GM23248 (cell line): ENCODE results near the gene ZNF519. TPM values are rescaled to one million over a fixed set of nuclear protein-coding genes. Genes with fewer than 3 reads are reported as not detected.
A peak's percentile ranks its signal among the peaks of the same experiment; 100 is the strongest.
"Not testable (repeated sequence)": the region's sequence is repeated elsewhere in the genome, so short reads cannot be mapped to it uniquely, and the experiment has no call there.

Experiments
- DNase-seq: peaks from one replicate; pipeline ENCODE4 v3.0.0-alpha.2; 2015
- H2AFZ ChIP-seq: fragments of 200-600 bp; sonication (generic); 2 replicates; pipeline ENCODE4 v1.6.1; 2016; ENCODE audit warnings: antibody characterized with exemption
- H3F3A ChIP-seq: fragments of 200-600 bp; sonication (generic); 2 replicates; pipeline ENCODE4 v1.6.1; 2016; ENCODE audit warnings: mild to moderate bottlenecking, antibody characterized with exemption, mixed run types; ENCODE audit not compliant: insufficient read depth
- H3K27ac ChIP-seq: fragments of 200-600 bp; sonication (generic); 2 replicates; pipeline ENCODE4 v1.5.1; 2016; ENCODE audit warnings: mild to moderate bottlenecking
- H3K27me3 ChIP-seq: fragments of 200-600 bp; sonication (generic); replicated peaks from 2 replicates; pipeline ENCODE4 v1.6.1; 2016; ENCODE audit warnings: mild to moderate bottlenecking; ENCODE audit not compliant: insufficient read depth
- H3K36me3 ChIP-seq: fragments of 200-600 bp; sonication (generic); 2 replicates; pipeline ENCODE4 v1.6.1; 2016; ENCODE audit warnings: low read depth, mild to moderate bottlenecking
- H3K4me1 ChIP-seq: fragments of 200-600 bp; sonication (generic); 2 replicates; pipeline ENCODE4 v1.6.1; 2016; ENCODE audit warnings: mild to moderate bottlenecking; ENCODE audit not compliant: insufficient read depth
- H3K4me2 ChIP-seq: fragments of 200-600 bp; sonication (generic); one replicate; pipeline ENCODE4 v1.6.1; 2016; ENCODE audit warnings: mild to moderate bottlenecking; ENCODE audit not compliant: unreplicated experiment
- H3K4me3 ChIP-seq: fragments of 200-600 bp; sonication (generic); 2 replicates; pipeline ENCODE4 v1.5.1; 2016; ENCODE audit warnings: mild to moderate bottlenecking
- H3K79me2 ChIP-seq: fragments of 200-600 bp; sonication (generic); 2 replicates; pipeline ENCODE4 v1.6.1; 2016; ENCODE audit warnings: mild to moderate bottlenecking; ENCODE audit not compliant: insufficient read depth
- H3K9ac ChIP-seq: fragments of 200-600 bp; sonication (generic); 2 replicates; pipeline ENCODE4 v1.6.1; 2016; ENCODE audit warnings: mild to moderate bottlenecking
- H3K9me2 ChIP-seq: fragments of 200-600 bp; sonication (generic); 2 replicates; pipeline ENCODE4 v1.6.1; 2016; ENCODE audit warnings: mixed run types, mild to moderate bottlenecking, moderate library complexity; ENCODE audit not compliant: insufficient read depth
- H3K9me3 ChIP-seq: fragments of 200-600 bp; sonication (generic); one replicate; pipeline ENCODE4 v1.6.1; 2017; ENCODE audit warnings: low read depth
- H4K20me1 ChIP-seq: fragments of 200-600 bp; sonication (generic); 2 replicates; pipeline ENCODE4 v1.6.0; 2016; ENCODE audit not compliant: insufficient read depth
- EZH2 ChIP-seq: fragments of 200-600 bp; sonication (generic); IDR thresholded peaks from 2 replicates; pipeline ENCODE4 v1.6.1; 2018; ENCODE audit warnings: antibody characterized with exemption, mild to moderate bottlenecking; ENCODE audit not compliant: insufficient read depth, poor library complexity, severe bottlenecking
- EZH2phosphoT487 ChIP-seq: fragments of 200-600 bp; sonication (generic); IDR thresholded peaks from 2 replicates; pipeline ENCODE4 v1.6.1; 2018; ENCODE audit warnings: antibody characterized with exemption, moderate library complexity, mild to moderate bottlenecking, low read depth; ENCODE audit not compliant: insufficient read depth
- WGBS, 2 experiments: methylation state at CpG; one replicate each; pipeline ENCODE4 v1.1.6; 2015 to 2017; ENCODE audit warnings: low lambda C conversion rate in 2 of 2, low coverage in 1 of 2; ENCODE audit errors: missing lambda C conversion rate in 2 of 2; 5-methylcytosine and 5-hydroxymethylcytosine counted together
- in situ Hi-C: fragments of 300-500 bp; cut with MboI; formaldehyde crosslinking; loops from 2 replicates; pipeline ENCODE4 v1.15.0; 2020
- polyA plus RNA-seq: library from polyadenylated mRNA; unstranded; fragments of >200 nt; fragmentation: Nextera tagmentation; extraction: Ambion mirVana; gene quantifications from 2 replicates; pipeline ENCODE4 v1.2.1, GENCODE V29; 2016
- total RNA-seq: library from RNA; depleted of rRNA; stranded (reverse); fragments of >200 nt; shearing (Covaris generic); gene quantifications from 2 replicates; pipeline ENCODE4 v1.2.3, GENCODE V29; 2014

ZNF519 gene
- total and polyA plus RNA-seq, 2 experiments from 2014 or later: 1.1 to 2.1 TPM

DNA sequence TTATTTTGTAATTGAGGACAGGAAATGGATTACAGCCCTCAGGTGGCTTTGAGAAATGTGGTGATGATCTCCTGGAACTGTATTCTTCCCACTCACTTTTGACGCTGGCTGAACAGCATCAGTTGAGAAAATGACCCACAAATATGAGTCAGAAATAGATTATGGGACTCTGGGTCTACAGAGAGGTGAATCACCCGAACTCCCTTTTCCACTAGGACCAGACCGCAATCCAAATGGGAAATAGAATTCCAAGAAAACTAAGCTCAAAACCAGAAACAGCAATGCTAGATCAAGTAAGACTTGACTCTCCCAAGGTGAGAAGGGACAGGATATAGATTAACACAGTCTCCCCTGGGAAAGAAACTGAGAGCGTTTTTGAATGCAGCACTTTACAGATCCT lies 5.7 kb upstream of the ZNF519 start:
- H3K4me2 ChIP-seq, H3K79me2 ChIP-seq, H3K9me2 ChIP-seq, H3K9ac ChIP-seq, H3F3A ChIP-seq, H2AFZ ChIP-seq, H3K27ac ChIP-seq, H3K9me3 ChIP-seq, H3K4me3 ChIP-seq, H3K36me3 ChIP-seq, H3K27me3 ChIP-seq, in situ Hi-C loops, H4K20me1 ChIP-seq, H3K4me1 ChIP-seq: not testable (repeated sequence)
- peak; percentile 10 for DNase-seq
- WGBS, 2 experiments: 49 to 61% methylated on average over 4 of the region's 4 CpGs

DNA sequence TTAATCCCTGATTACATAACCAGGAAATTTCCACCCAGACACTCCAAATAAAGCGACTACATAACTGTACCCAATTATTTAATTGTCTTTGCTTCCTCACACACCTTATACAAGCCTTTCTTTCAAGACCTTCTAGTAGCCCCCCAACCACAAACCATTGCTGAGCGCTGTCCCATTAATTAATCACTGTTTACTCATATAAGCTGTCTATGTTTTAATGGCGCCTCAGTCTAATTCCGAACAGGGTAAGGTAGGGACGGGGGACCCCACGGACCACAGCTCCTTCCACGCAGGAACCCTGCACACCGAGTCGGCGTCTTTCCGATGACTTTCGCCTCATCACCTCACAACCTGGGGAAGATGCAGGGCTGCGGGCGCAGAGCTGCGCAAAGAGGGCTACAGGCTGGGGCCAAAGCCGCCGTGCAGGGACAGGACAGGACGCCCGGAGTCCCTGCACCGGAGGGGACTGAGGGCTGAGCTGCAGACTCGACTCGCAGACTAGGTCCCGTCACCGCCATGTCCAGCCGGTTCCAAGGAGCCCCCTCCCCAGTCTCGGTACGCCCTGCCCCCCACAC lies 452 bp downstream of the ZNF519 start:
- 2 to 3% methylated on average over 11 to 24 of the region's 27 CpGs for WGBS, 2 experiments
- H3K27me3 ChIP-seq, in situ Hi-C loops, H4K20me1 ChIP-seq, H3K27ac ChIP-seq, H3K79me2 ChIP-seq, H3F3A ChIP-seq, H3K36me3 ChIP-seq, H3K9me3 ChIP-seq, H3K9me2 ChIP-seq, H3K4me1 ChIP-seq: not testable (repeated sequence)
- peak overlapping the region; percentile 85 for H3K9ac ChIP-seq
- H2AFZ ChIP-seq: peak overlapping the region; percentile 97
- H3K4me2 ChIP-seq: peak overlapping the region; percentile 80
- DNase-seq: peak; percentile 19
- peak overlapping the region; percentile 96 for H3K4me3 ChIP-seq

DNA sequence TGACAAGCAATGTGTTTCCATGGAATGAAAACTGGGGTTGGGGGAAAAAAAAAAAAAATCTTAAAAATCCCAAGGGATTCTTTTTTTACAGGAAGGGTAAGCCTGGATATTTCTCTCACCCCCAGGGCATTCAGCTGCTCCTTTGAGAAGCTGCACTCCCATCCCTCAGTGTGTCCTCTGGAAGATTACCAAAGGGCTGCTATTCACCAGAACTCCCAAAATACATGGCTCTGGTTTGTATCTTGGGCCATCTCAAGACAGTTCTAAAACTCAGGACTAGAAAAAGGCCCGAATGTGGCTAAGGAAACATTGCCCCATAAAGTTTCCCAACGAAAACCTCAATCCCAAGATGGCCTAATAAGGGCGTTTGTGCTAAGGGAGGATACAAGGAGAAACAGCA lies 1.4 kb downstream of the ZNF519 start:
- H3K4me1 ChIP-seq, H3K4me2 ChIP-seq, H3K9ac ChIP-seq, H3F3A ChIP-seq, in situ Hi-C loops, H3K9me3 ChIP-seq, H3K79me2 ChIP-seq, H4K20me1 ChIP-seq, H3K9me2 ChIP-seq, H3K27me3 ChIP-seq, H3K36me3 ChIP-seq, H3K27ac ChIP-seq: not testable (repeated sequence)
- Histone ChIP-seq H2AFZ (peak overlapping the region; percentile 97), H3K4me3 (peak overlapping the region; percentile 96; the same call in 1 of the 2 replicates)
- DNase-seq: peak; percentile 0
- WGBS, 2 experiments: 5 to 7% methylated on average over 3 of the region's 3 CpGs

DNA sequence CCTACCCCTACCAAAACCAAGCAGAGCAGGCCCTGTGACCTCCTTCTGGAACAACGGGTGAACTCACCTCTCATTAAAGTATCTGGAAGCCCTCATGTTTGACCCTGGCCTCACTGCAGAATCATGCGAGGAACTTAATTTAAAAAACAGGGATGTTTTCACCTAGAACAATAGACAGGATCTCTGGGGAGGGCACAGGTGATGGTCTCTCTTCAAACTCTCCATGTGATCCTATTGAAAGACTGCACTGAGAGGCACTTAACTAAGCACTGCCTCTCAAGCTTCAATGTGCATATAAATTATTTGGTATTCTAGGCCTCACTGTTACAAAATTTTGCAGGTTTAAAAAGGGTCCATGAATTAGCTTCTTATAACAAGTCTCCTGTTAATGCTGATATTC lies 7.5 kb downstream of the ZNF519 start:
- WGBS, 2 experiments: 63 to 70% methylated on average over 2 of the region's 2 CpGs
- Histone ChIP-seq H2AFZ (no peak overlapping the region), H3K36me3 (no peaks in the 10 kb centered on the region), H3K4me3 (no peak overlapping the region), H3K4me1 (no peaks in the 10 kb centered on the region), H3K27ac (no peak overlapping the region), H3K27me3 (no peaks in the 10 kb centered on the region), H3K9ac (no peak overlapping the region), H3K9me3 (no peaks in the 10 kb centered on the region), H3F3A (no peaks in the 10 kb centered on the region), H3K79me2 (no peaks in the 10 kb centered on the region), H3K4me2 (no peak overlapping the region), H3K9me2 (no peaks in the 10 kb centered on the region; the same call in 1 of the 2 replicates), H4K20me1 (no peaks in the 10 kb centered on the region)
- in situ Hi-C loops: no loop called here
- TF ChIP-seq EZH2phosphoT487: no peak
- no peak for TF ChIP-seq EZH2
- DNase-seq: no peak

DNA sequence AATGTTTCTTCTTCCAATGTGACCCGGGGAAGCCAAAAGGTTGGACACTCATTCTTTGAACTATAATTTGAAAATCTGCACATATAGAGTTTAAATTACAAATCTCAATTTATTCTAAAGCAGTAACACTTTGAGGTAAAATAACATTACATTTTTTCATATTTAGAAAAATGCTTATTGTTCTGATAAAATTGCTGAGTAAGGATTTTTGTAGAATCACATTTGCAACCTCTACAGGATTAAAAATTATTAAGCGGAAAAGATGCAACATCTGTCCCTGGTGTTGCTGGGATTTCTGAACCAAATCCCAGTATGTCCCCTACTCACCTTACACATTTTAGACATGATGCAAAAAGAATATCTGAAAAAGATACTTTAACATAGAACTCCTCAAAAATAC lies 10.1 kb downstream of the ZNF519 start:
- WGBS, 2 experiments: 98 to 99% methylated on average over 2 of the region's 2 CpGs
- H3K27ac ChIP-seq: no peak overlapping the region
- in situ Hi-C loops: no loop called here
- no peak for TF ChIP-seq EZH2
- TF ChIP-seq EZH2phosphoT487: no peak
- no peak overlapping the region for H3K9ac ChIP-seq
- no peak overlapping the region for H3K4me2 ChIP-seq
- no peaks in the 10 kb centered on the region; the same call in 1 of the 2 replicates for H3K9me2 ChIP-seq
- H4K20me1 ChIP-seq: no peaks in the 10 kb centered on the region
- no peak for DNase-seq
- H3F3A ChIP-seq: no peaks in the 10 kb centered on the region
- no peaks in the 10 kb centered on the region for H3K27me3 ChIP-seq
- H3K4me1 ChIP-seq: no peaks in the 10 kb centered on the region
- H3K4me3 ChIP-seq: no peak overlapping the region
- H2AFZ ChIP-seq: no peak overlapping the region
- no peaks in the 10 kb centered on the region for H3K79me2 ChIP-seq
- no peaks in the 10 kb centered on the region for H3K36me3 ChIP-seq
- no peaks in the 10 kb centered on the region for H3K9me3 ChIP-seq
